Fibroblast of lung (primary cell): Measurements from ENCODE around the gene KRTAP5-1.

Experiments
- CTCF ChIP-seq, 2 donors: IDR thresholded peaks in 1 of 2; conservative IDR thresholded peaks in 1 of 2; 1 replicate in 1 of 2; 2 replicates in 1 of 2; pipeline ENCODE4 v1.5.1; 2011 to 2012; ENCODE audit warnings: low read length in 2 of 2, control low read depth in 1 of 2, inconsistent platforms in 1 of 2, low read depth in 1 of 2, mild to moderate bottlenecking in 1 of 2
- EZH2 ChIP-seq: IDR thresholded peaks from 2 replicates; pipeline ENCODE4 v1.5.1; 2012; ENCODE audit warnings: low read length, control low read depth, mild to moderate bottlenecking; ENCODE audit errors: missing control alignments

- TF ChIP-seq CTCF (conservative IDR thresholded peaks at IDR 0.05 in 1 of 2, IDR thresholded peaks at IDR 0.05 in 1 of 2; ENCODE audit: low read depth in 1 of 2, low read length in 2 of 2) (no peak), EZH2 (no peak)
Measured at GRCh38 chr11:1600626-1601025, 15.5 kb upstream of the KRTAP5-1 start.
